NCI-H2227 treated with DMSO at 0.1 percent for 48 hours (cell line): ENCODE results near the gene PGLYRP3.

Experiments used
- DNase-seq: peaks from one replicate; lab custom pipeline; 2025; lab: John Stamatoyannopoulos, UW

PGLYRP3 gene

GRCh38 chr1:153313288-153313687 lies 536 bp upstream of the PGLYRP3 start:
- DNase-seq: no peak

GRCh38 chr1:153310526-153310925 lies 2.2 kb downstream of the PGLYRP3 start:
- DNase-seq: no peak

GRCh38 chr1:153309441-153309840 lies 3.3 kb downstream of the PGLYRP3 start:
- DNase-seq: no peak

GRCh38 chr1:153308540-153308939 lies 4.2 kb downstream of the PGLYRP3 start:
- no peak for DNase-seq

- no peak for DNase-seq
These were observed 5.5 kb downstream of the PGLYRP3 start for GRCh38 chr1:153307221-153307600.

- DNase-seq: no peak
These were observed 6.2 kb downstream of the PGLYRP3 start for GRCh38 chr1:153306303-153307220.

GRCh38 chr1:153305682-153306081 lies 7.1 kb downstream of the PGLYRP3 start:
- no peak for DNase-seq

- no peak for DNase-seq
These were observed 10.4 kb downstream of the PGLYRP3 start for GRCh38 chr1:153302308-153302707.

GRCh38 chr1:153293851-153294250 lies 18.9 kb downstream of the PGLYRP3 start:
- no peak for DNase-seq

GRCh38 chr1:153293480-153293775 lies 19.3 kb downstream of the PGLYRP3 start:
- no peak for DNase-seq

GRCh38 chr1:153292740-153293479 lies 19.8 kb downstream of the PGLYRP3 start:
- DNase-seq: no peak

- no peak for DNase-seq
These were observed 20.6 kb downstream of the PGLYRP3 start for GRCh38 chr1:153292185-153292584.

GRCh38 chr1:153291514-153291913 lies 21.2 kb downstream of the PGLYRP3 start:
- DNase-seq: no peak

GRCh38 chr1:153288634-153289275 lies 24.0 kb downstream of the PGLYRP3 start:
- DNase-seq: no peak

- DNase-seq: no peak
These were observed 34.9 kb downstream of the PGLYRP3 start for GRCh38 chr1:153277852-153278251.

GRCh38 chr1:153272186-153272585 lies 40.6 kb downstream of the PGLYRP3 start:
- no peak for DNase-seq

GRCh38 chr1:153271711-153272110 lies 41.0 kb downstream of the PGLYRP3 start:
- DNase-seq: no peak

- no peak for DNase-seq
These were observed 47.3 kb downstream of the PGLYRP3 start for GRCh38 chr1:153265457-153265856.

- no peak for DNase-seq
These were observed 50.1 kb downstream of the PGLYRP3 start for GRCh38 chr1:153262462-153263157.

GRCh38 chr1:153262070-153262366 lies 50.7 kb downstream of the PGLYRP3 start:
- DNase-seq: no peak

GRCh38 chr1:153261281-153262069 lies 51.3 kb downstream of the PGLYRP3 start:
- DNase-seq: peak; percentile 20
